Kidney (tissue), 14 donors: ENCODE results near the gene SCN4A. TPM values are rescaled to one million over a fixed set of nuclear protein-coding genes. Genes with fewer than 3 reads are reported as not detected.

Experiments used
- DNase-seq, 5 donors: peaks; one replicate each; pipeline ENCODE4 v3.0.0-alpha.2; 2013 to 2020
- FAIRE-seq: peaks from 2 replicates; lab custom pipeline; 2012; peaks lifted over from hg19 to GRCh38; lab: Jason Lieb, UNC
- H3K27ac ChIP-seq, 2 donors: one replicate each; pipeline ENCODE4 v1.7.0; 2013; ENCODE audit warnings: low read depth in 2 of 2, low read length in 2 of 2, inconsistent platforms in 1 of 2
- H3K27me3 ChIP-seq: one replicate; pipeline ENCODE4 v1.7.1; 2013; ENCODE audit warnings: low read length, inconsistent platforms; ENCODE audit not compliant: control insufficient read depth, insufficient read depth
- H3K36me3 ChIP-seq, 3 donors: one replicate each; pipeline versions ENCODE4 v1.7.0 to v1.7.1; 2013; ENCODE audit warnings: low read length in 3 of 3, control low read depth in 1 of 3, inconsistent platforms in 1 of 3; ENCODE audit not compliant: insufficient read depth in 3 of 3, control insufficient read depth in 2 of 3
- H3K4me1 ChIP-seq, 3 donors: one replicate each; pipeline versions ENCODE4 v1.7.0 to v1.7.1; 2013; ENCODE audit warnings: low read length in 3 of 3, inconsistent platforms in 1 of 3, low read depth in 1 of 3; ENCODE audit not compliant: control insufficient read depth in 2 of 3, insufficient read depth in 2 of 3
- H3K4me3 ChIP-seq, 3 donors: one replicate each; pipeline versions ENCODE4 v1.7.0 to v1.8.1; 2013; ENCODE audit warnings: low read length in 3 of 3, control low read depth in 1 of 3, inconsistent platforms in 1 of 3
- H3K9ac ChIP-seq, 3 donors: one replicate each; pipeline versions ENCODE4 v1.7.0 to v1.7.1; 2013; ENCODE audit warnings: low read length in 3 of 3, control low read depth in 1 of 3, inconsistent platforms in 1 of 3
- H3K9me3 ChIP-seq, 3 donors: one replicate each; pipeline versions ENCODE4 v1.7.0 to v1.7.1; 2013; ENCODE audit warnings: low read length in 3 of 3, control low read depth in 1 of 3, inconsistent platforms in 1 of 3; ENCODE audit not compliant: control insufficient read depth in 2 of 3, insufficient read depth in 1 of 3
- CTCF ChIP-seq: IDR thresholded peaks from 3 replicates; pipeline ENCODE4 v1.5.1; 2012; ENCODE audit warnings: mild to moderate bottlenecking, moderate library complexity, borderline replicate concordance; ENCODE audit not compliant: insufficient read depth; ENCODE audit errors: extremely low read depth
- intact Hi-C: fragments of 100-400 bp; cut with DNase I; formaldehyde crosslinking; loops from one replicate; pipeline ENCODE4 v1.11.1; 2022
- polyA plus RNA-seq: library from polyadenylated mRNA; stranded (reverse); fragments of 350-450 nt; fragmentation: Illumina TruSeq; extraction: RNeasy Lipid Tissue Mini Kit (QIAGEN cat#74804); gene quantifications from one replicate; pipeline ENCODE4 v1.2.3, GENCODE V29; 2014; ENCODE audit warnings: low read depth, low replicate concordance; ENCODE audit not compliant: insufficient read depth
- total RNA-seq: library from RNA; stranded (reverse); fragmentation: NEBNext Ultra II Directional; extraction: Animal tissue kit (Norgen Biotek cat#: 25700); gene quantifications from one replicate; pipeline ENCODE4 v1.2.1, GENCODE V29; 2021
- donor health status: control.
- donor health status: control.
- donor health status: control.
- donor health status: control.
- donor health status: control.
- donor health status: DM: yes; HTN: yes; CAD: no.
- donor health status: Normal renal cell carcinoma (clear cell type).

SCN4A gene
- total and polyA plus RNA-seq, 2 donors from 2014 or later: 0.19 to 3.4 TPM

- no peaks in the 10 kb centered on the region for H3K27me3 ChIP-seq
- no peaks in the 10 kb centered on the region for H3K4me1 ChIP-seq
- no peak overlapping the region for H3K4me3 ChIP-seq
- TF ChIP-seq CTCF: no peak
- no peaks in the 10 kb centered on the region for H3K9me3 ChIP-seq
- DNase-seq (no peak), FAIRE-seq (no peak)
- no peaks in the 10 kb centered on the region for H3K36me3 ChIP-seq
- H3K9ac ChIP-seq: no peak overlapping the region
- no peak overlapping the region for H3K27ac ChIP-seq
- intact Hi-C loops: no loop called here
Measured at GRCh38 chr17:63974594-63975192, 2.0 kb upstream of the SCN4A start.

DNA sequence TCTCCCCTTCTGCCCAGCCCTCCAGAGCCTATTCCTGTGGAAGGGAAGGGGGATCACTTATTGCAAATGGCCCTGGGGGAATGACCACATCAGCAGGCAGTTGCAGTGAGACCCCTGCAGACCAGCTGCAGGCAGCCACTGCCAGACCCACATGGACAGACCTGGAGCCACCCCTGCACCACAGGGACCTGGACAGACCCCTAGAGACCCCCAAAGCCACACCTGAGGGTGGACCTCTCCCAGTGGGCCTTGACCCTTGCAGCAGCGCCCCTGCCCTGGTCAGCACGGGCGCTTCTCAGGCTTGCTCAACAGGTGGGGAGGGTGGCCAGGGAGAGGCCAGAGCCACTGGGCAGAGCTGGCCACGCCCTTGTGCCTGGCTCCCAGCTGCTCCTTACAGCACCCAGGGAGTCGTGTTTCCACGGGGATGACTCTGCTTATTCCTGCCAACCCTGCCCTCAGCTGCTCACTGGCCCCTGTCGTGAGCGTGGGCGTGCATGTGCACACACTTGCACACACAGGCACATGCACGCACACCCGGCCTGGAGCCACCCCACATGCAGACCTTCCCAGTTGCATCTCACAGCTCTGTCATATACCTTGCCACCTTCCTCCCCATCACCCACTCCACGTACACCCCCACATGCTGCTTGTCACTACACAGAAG, 1.3 kb upstream of the SCN4A start:
- no peak overlapping the region for H3K27ac ChIP-seq
- FAIRE-seq (no peak), DNase-seq (peak in 2 of 5 donors; percentile 39 to 90)
- no peaks in the 10 kb centered on the region for H3K4me1 ChIP-seq
- no peak overlapping the region for H3K4me3 ChIP-seq
- no peak overlapping the region for H3K9ac ChIP-seq
- H3K36me3 ChIP-seq: no peaks in the 10 kb centered on the region
- intact Hi-C loops: no loop called here
- H3K9me3 ChIP-seq: no peaks in the 10 kb centered on the region
- H3K27me3 ChIP-seq: no peaks in the 10 kb centered on the region
- TF ChIP-seq CTCF: no peak

DNA sequence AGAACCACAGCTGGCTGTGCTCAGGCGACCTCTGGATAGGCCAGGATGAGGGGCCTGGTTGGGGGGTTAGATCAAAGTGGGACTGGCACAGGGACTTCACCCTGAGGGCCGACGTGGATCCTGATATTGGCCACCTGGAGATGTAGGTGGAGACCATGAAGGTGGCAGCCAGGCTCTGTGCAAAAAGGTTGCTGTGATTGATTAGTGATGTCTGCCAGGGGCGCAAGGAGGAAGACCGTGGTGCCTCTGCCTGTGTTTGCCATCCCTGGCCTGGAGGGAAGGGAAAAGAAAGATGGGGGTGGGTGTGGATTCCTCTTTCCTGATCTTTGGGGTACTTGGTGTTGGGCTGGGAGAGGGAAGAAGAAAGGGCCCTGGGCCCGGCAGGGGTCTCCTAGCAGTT, 529 bp upstream of the SCN4A start:
- intact Hi-C loops: no loop called here
- no peak overlapping the region for H3K27ac ChIP-seq
- no peak overlapping the region for H3K4me3 ChIP-seq
- H3K4me1 ChIP-seq: no peaks in the 10 kb centered on the region
- H3K9ac ChIP-seq: no peak overlapping the region
- H3K36me3 ChIP-seq: no peaks in the 10 kb centered on the region
- DNase-seq (peak in 1 of 5 donors; percentile 23), FAIRE-seq (no peak)
- no peak for TF ChIP-seq CTCF
- no peaks in the 10 kb centered on the region for H3K27me3 ChIP-seq
- H3K9me3 ChIP-seq: no peaks in the 10 kb centered on the region
